SU-DHL-6 (cell line): Measurements from ENCODE around the gene CFAP58.

Experiments used
- CTCF ChIP-seq: fragments of 200-600 bp; sonication (generic); IDR thresholded peaks from one replicate; pipeline ENCODE4 v1.5.1; 2017; ENCODE audit warnings: antibody characterized with exemption, mild to moderate bottlenecking, low read length, moderate library complexity; ENCODE audit not compliant: insufficient read depth, poor library complexity, severe bottlenecking
- EZH2phosphoT487 ChIP-seq: fragments of 200-600 bp; sonication (generic), shearing (Covaris generic); conservative IDR thresholded peaks from 2 replicates; pipeline ENCODE4 v1.6.1; 2018; ENCODE audit warnings: mild to moderate bottlenecking, antibody characterized with exemption, low read length, moderate library complexity, mixed read lengths

DNA sequence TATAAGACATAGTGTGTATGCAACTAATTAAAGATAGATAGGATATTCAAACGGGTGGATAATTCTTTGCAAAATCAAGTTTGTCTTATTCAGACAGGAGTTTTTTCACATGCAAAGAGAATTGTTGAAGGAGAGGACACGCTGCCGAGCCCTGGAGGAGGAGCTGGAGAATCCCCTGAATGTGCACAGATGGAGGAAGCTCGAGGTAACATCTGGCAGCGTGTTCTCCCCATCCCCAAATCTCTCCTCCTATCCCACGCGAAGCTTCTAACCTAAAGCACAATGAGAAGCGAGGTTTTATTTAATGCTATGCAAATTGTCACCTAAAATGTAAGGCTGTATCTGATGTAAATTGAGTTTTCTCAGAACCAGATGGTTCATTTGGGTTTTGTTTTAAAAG, 50.0 kb downstream of the CFAP58 start:
- TF ChIP-seq CTCF (no peak), EZH2phosphoT487 (no peak)
